Measurements from ENCODE around the gene MREG.

GRCh38 chr2:215918901-215919599, 94.3 kb downstream of the MREG start:
- TF ChIP-seq ZHX1 (conservative IDR thresholded peaks at IDR 0.05; ENCODE audit: low read length) (no peak), ZC3H11A (IDR thresholded peaks at IDR 0.05; ENCODE audit: low read depth, low read length) (no peak), SETDB1 (IDR thresholded peaks at IDR 0.05; ENCODE audit: low read length) (no peak), POLR2AphosphoS5 (IDR thresholded peaks at IDR 0.05; ENCODE audit: control insufficient read depth, insufficient read depth, low read depth, low read length) (no peak), ZNF318 (IDR thresholded peaks at IDR 0.05; ENCODE audit: borderline replicate concordance in 1 of 2, low read depth in 1 of 2) (no peak), USF2 (CRISPR knock-in tag; IDR thresholded peaks at IDR 0.05) (no peak), CTCF (IDR thresholded peaks at IDR 0.05 in 2 of 3, conservative IDR thresholded peaks at IDR 0.05 in 1 of 3; ENCODE audit: insufficient read depth in 2 of 3, low read depth in 1 of 3, low read length in 3 of 3) (no peak), NEUROD1 (IDR thresholded peaks at IDR 0.05; ENCODE audit: borderline replicate concordance, low read depth, low read length, partially characterized antibody) (no peak)

All from K562 (cell line).